Measurements from ENCODE around the gene TIMM22.
"Not testable (repeated sequence)": the region's sequence is repeated elsewhere in the genome, so short reads cannot be mapped to it uniquely, and the experiment has no call there.

Gene TIMM22

GRCh38 chr17:951325-952132 is 45.4 kb upstream of the TIMM22 start:
- H3K4me3 ChIP-seq (ENCODE audit: low read length), result no peak overlapping the region
- peaks cover 3% of the 10 kb centered on the region; the same call in 1 of the 2 replicates for H3K27me3 ChIP-seq (ENCODE audit: control insufficient read depth, low read length)
- no peaks in the 10 kb centered on the region for H3K9me2 ChIP-seq (replicated peaks; ENCODE audit: control insufficient read depth, low read length)
- H3K79me2 ChIP-seq (ENCODE audit: control insufficient read depth, low read length), result no peaks in the 10 kb centered on the region
- H3K4me2 ChIP-seq (ENCODE audit: low read length), result no peak overlapping the region
- no peaks in the 10 kb centered on the region for H4K20me1 ChIP-seq (ENCODE audit: control insufficient read depth, insufficient read depth, low read depth, low read length)
- no peak for TF ChIP-seq EZH2phosphoT487 (IDR thresholded peaks at IDR 0.05; ENCODE audit: borderline replicate concordance, low read length)
- no peak for TF ChIP-seq CTCF (IDR thresholded peaks at IDR 0.05; ENCODE audit: low read depth, low read length, poor library complexity, severe bottlenecking)
- peaks cover 6% of the 10 kb centered on the region for H3K4me1 ChIP-seq (ENCODE audit: control insufficient read depth, low read length)
- H3F3A ChIP-seq (ENCODE audit: control insufficient read depth, insufficient read depth), result peaks cover 3% of the 10 kb centered on the region; the same call in 1 of the 2 replicates
- no peaks in the 10 kb centered on the region for H3K36me3 ChIP-seq (ENCODE audit: control insufficient read depth, low read length)
- H3K9me3 ChIP-seq (ENCODE audit: control insufficient read depth, insufficient read depth, low read length), result no peaks in the 10 kb centered on the region
- H3K27ac ChIP-seq (ENCODE audit: low read depth, low read length), result no peak overlapping the region

GRCh38 chr17:952592-952991 is 44.3 kb upstream of the TIMM22 start:
- not testable (repeated sequence) for H3K27ac ChIP-seq (ENCODE audit: low read depth, low read length); H3K27me3 ChIP-seq (ENCODE audit: control insufficient read depth, low read length); H4K20me1 ChIP-seq (ENCODE audit: control insufficient read depth, insufficient read depth, low read depth, low read length); H3K4me2 ChIP-seq (ENCODE audit: low read length); H3K9me2 ChIP-seq (replicated peaks; ENCODE audit: control insufficient read depth, low read length); H3K79me2 ChIP-seq (ENCODE audit: control insufficient read depth, low read length); H3K9me3 ChIP-seq (ENCODE audit: control insufficient read depth, insufficient read depth, low read length); H3K36me3 ChIP-seq (ENCODE audit: control insufficient read depth, low read length); H3K4me1 ChIP-seq (ENCODE audit: control insufficient read depth, low read length); H3F3A ChIP-seq (ENCODE audit: control insufficient read depth, insufficient read depth); H3K4me3 ChIP-seq (ENCODE audit: low read length)

GRCh38 chr17:953767-954166 is 43.2 kb upstream of the TIMM22 start:
- H3K27ac ChIP-seq (ENCODE audit: low read depth, low read length), result no peak overlapping the region
- no peak overlapping the region for H3K4me2 ChIP-seq (ENCODE audit: low read length)
- no peaks in the 10 kb centered on the region for H3K9me2 ChIP-seq (replicated peaks; ENCODE audit: control insufficient read depth, low read length)
- H3F3A ChIP-seq (ENCODE audit: control insufficient read depth, insufficient read depth), result no peaks in the 10 kb centered on the region
- no peaks in the 10 kb centered on the region for H3K9me3 ChIP-seq (ENCODE audit: control insufficient read depth, insufficient read depth, low read length)
- H3K4me3 ChIP-seq (ENCODE audit: low read length), result no peak overlapping the region
- peaks cover 6% of the 10 kb centered on the region for H3K4me1 ChIP-seq (ENCODE audit: control insufficient read depth, low read length)
- H3K36me3 ChIP-seq (ENCODE audit: control insufficient read depth, low read length), result no peaks in the 10 kb centered on the region
- H3K79me2 ChIP-seq (ENCODE audit: control insufficient read depth, low read length), result no peaks in the 10 kb centered on the region
- H4K20me1 ChIP-seq (ENCODE audit: control insufficient read depth, insufficient read depth, low read depth, low read length), result no peaks in the 10 kb centered on the region
- no peak for TF ChIP-seq EZH2phosphoT487 (IDR thresholded peaks at IDR 0.05; ENCODE audit: borderline replicate concordance, low read length)
- TF ChIP-seq CTCF (IDR thresholded peaks at IDR 0.05; ENCODE audit: low read depth, low read length, poor library complexity, severe bottlenecking), result no peak
- peaks cover 3% of the 10 kb centered on the region; the same call in 1 of the 2 replicates for H3K27me3 ChIP-seq (ENCODE audit: control insufficient read depth, low read length)

- no peak overlapping the region for H3K4me2 ChIP-seq (ENCODE audit: low read length)
- no peaks in the 10 kb centered on the region for H4K20me1 ChIP-seq (ENCODE audit: control insufficient read depth, insufficient read depth, low read depth, low read length)
- no peaks in the 10 kb centered on the region for H3K36me3 ChIP-seq (ENCODE audit: control insufficient read depth, low read length)
- no peak overlapping the region for H3K27ac ChIP-seq (ENCODE audit: low read depth, low read length)
- peaks cover 3% of the 10 kb centered on the region; the same call in 1 of the 2 replicates for H3K27me3 ChIP-seq (ENCODE audit: control insufficient read depth, low read length)
- peaks cover 6% of the 10 kb centered on the region for H3K4me1 ChIP-seq (ENCODE audit: control insufficient read depth, low read length)
- no peaks in the 10 kb centered on the region for H3K9me2 ChIP-seq (replicated peaks; ENCODE audit: control insufficient read depth, low read length)
- H3K79me2 ChIP-seq (ENCODE audit: control insufficient read depth, low read length), result no peaks in the 10 kb centered on the region
- no peaks in the 10 kb centered on the region for H3F3A ChIP-seq (ENCODE audit: control insufficient read depth, insufficient read depth)
- TF ChIP-seq CTCF (IDR thresholded peaks at IDR 0.05; ENCODE audit: low read depth, low read length, poor library complexity, severe bottlenecking), result no peak
- TF ChIP-seq EZH2phosphoT487 (IDR thresholded peaks at IDR 0.05; ENCODE audit: borderline replicate concordance, low read length), result no peak
- no peaks in the 10 kb centered on the region for H3K9me3 ChIP-seq (ENCODE audit: control insufficient read depth, insufficient read depth, low read length)
- no peak overlapping the region for H3K4me3 ChIP-seq (ENCODE audit: low read length)
These were observed 42.3 kb upstream of the TIMM22 start for GRCh38 chr17:954431-955164.
